SK-N-SH (cell line): ENCODE measurements around the gene VGF.

Source experiments
- CTCF ChIP-seq: fragments of 200-600 bp; sonication (generic); IDR thresholded peaks from 2 replicates; pipeline ENCODE4 v1.6.1; 2017; ENCODE audit warnings: antibody characterized with exemption, mild to moderate bottlenecking, moderate library complexity
- EP300 ChIP-seq, 2 experiments: IDR thresholded peaks; 2 replicates each; pipeline versions ENCODE4 v1.4.0 to v1.6.1; 2012; ENCODE audit warnings: borderline replicate concordance in 1 of 2, low read depth in 1 of 2, low read length in 1 of 2
- EZH2phosphoT487 ChIP-seq: fragments of 200-600 bp; sonication (generic); IDR thresholded peaks from 2 replicates; pipeline ENCODE4 v1.6.1; 2017; ENCODE audit warnings: low read depth, mixed run types, mild to moderate bottlenecking, antibody characterized with exemption, moderate library complexity, borderline replicate concordance
- FOSL2 ChIP-seq: IDR thresholded peaks from 2 replicates; pipeline ENCODE4 v1.4.0; 2012; ENCODE audit warnings: low read depth, mild to moderate bottlenecking, moderate library complexity, borderline replicate concordance
- FOXJ3 ChIP-seq: sonication (generic); formaldehyde crosslinking; IDR thresholded peaks from 2 replicates; pipeline ENCODE4 v1.5.1; 2020; ENCODE audit warnings: mild to moderate bottlenecking, missing genetic modification reagents
- MXI1 ChIP-seq: IDR thresholded peaks from 2 replicates; pipeline ENCODE4 v1.6.1; 2012; ENCODE audit warnings: mild to moderate bottlenecking, low read depth, low read length, improper control_type of control experiment
- NFIC ChIP-seq: IDR thresholded peaks from 2 replicates; pipeline ENCODE4 v1.4.0; 2012; ENCODE audit warnings: borderline replicate concordance
- PBX3 ChIP-seq: IDR thresholded peaks from 2 replicates; pipeline ENCODE4; 2012
- POLR2AphosphoS5 ChIP-seq: IDR thresholded peaks from 2 replicates; pipeline ENCODE4 v1.6.1; 2012; ENCODE audit warnings: low read depth, low read length
- RFX5 ChIP-seq: IDR thresholded peaks from 2 replicates; pipeline ENCODE4 v1.6.1; 2012; ENCODE audit warnings: mild to moderate bottlenecking, improper control_type of control experiment, low read length
- SIN3A ChIP-seq: IDR thresholded peaks from 2 replicates; pipeline ENCODE4 v1.6.1; 2012; ENCODE audit warnings: low read depth, mild to moderate bottlenecking, low read length, moderate library complexity, borderline replicate concordance
- TAF1 ChIP-seq: IDR thresholded peaks from 2 replicates; pipeline ENCODE4 v1.6.1; 2012; ENCODE audit warnings: low read depth, mild to moderate bottlenecking, low read length, moderate library complexity, borderline replicate concordance
- USF2 ChIP-seq: fragments of 150-350 bp; IDR thresholded peaks from 2 replicates; pipeline ENCODE4 v1.6.1; 2017; ENCODE audit warnings: antibody characterized with exemption, low read length, low read depth, borderline replicate concordance
- ZBTB33 ChIP-seq: IDR thresholded peaks from 2 replicates; pipeline ENCODE4 v1.4.0; 2012; ENCODE audit warnings: low read depth, borderline replicate concordance

GRCh38 chr7:101162551-101163278 lies 2.7 kb downstream of the VGF start:
- TF ChIP-seq ZBTB33 (0 out of 2 replicates have a peak, but pooled peaks have one; percentile 12), CTCF (no peak), SIN3A (no peak), USF2 (no peak), RFX5 (no peak), PBX3 (0 out of 2 replicates have a peak, but pooled peaks have one; percentile 11), POLR2AphosphoS5 (no peak; the same call in 1 of the 2 replicates), NFIC (no peak), EZH2phosphoT487 (no peak), FOXJ3 (CRISPR knock-in tag) (no peak), TAF1 (0 out of 2 replicates have a peak, but pooled peaks have one; percentile 37), MXI1 (peak; percentile 65; the same call in 1 of the 2 replicates), EP300 (IDR thresholded peaks at IDR 0.05; ENCODE audit: borderline replicate concordance in 1 of 2, low read depth in 1 of 2, low read length in 1 of 2) (no peak), FOSL2 (no peak)
